ENCODE data around the gene RORC.

Gene RORC

GRCh38 chr1:151790071-151790939 lies 41.3 kb downstream of the RORC start, which contains the start of gene TDRKH:
Gene TDRKH (minus strand): TSS chr1:151790500. CDS start chr1:151783022, 7,478 bp downstream.
- no peaks in the 10 kb centered on the region for H3K9me3 ChIP-seq (ENCODE audit: low read length)
- H2AFZ ChIP-seq (ENCODE audit: low read length): peak within 1 kb of the TSS; percentile 89
- H3K79me2 ChIP-seq (ENCODE audit: insufficient read depth, low read length): no peaks in the 10 kb centered on the region
- H3K4me2 ChIP-seq (ENCODE audit: low read length): peak within 1 kb of the TSS; percentile 90
- peaks cover 23% of the 10 kb centered on the region for H3K4me1 ChIP-seq (ENCODE audit: insufficient read depth, low read length, severe bottlenecking)
- no peak for TF ChIP-seq EZH2 (IDR thresholded peaks at IDR 0.05; ENCODE audit: borderline replicate concordance, low read length)
- no peak; the same call in 1 of the 2 replicates for TF ChIP-seq CTCF (IDR thresholded peaks at IDR 0.05; ENCODE audit: low read length)
- H3K27ac ChIP-seq (ENCODE audit: low read depth, low read length, poor library complexity, severe bottlenecking): no peak within 1 kb of the TSS
- no peaks in the 10 kb centered on the region for H3F3A ChIP-seq (ENCODE audit: insufficient read depth, low read length)
- H3K9me2 ChIP-seq (ENCODE audit: low read depth, low read length): no peaks in the 10 kb centered on the region
- no peaks in the 10 kb centered on the region for H3K27me3 ChIP-seq (ENCODE audit: insufficient read depth, low read length)
- H3K9ac ChIP-seq (ENCODE audit: low read length): peak within 1 kb of the TSS; percentile 58
- peak within 1 kb of the TSS; percentile 71 for H3K4me3 ChIP-seq (ENCODE audit: low read depth, low read length, poor library complexity, severe bottlenecking)
- no peaks in the 10 kb centered on the region for H3K36me3 ChIP-seq (ENCODE audit: insufficient read depth, low read length)
- H4K20me1 ChIP-seq (ENCODE audit: insufficient read depth, low read length): no peaks in the 10 kb centered on the region

GRCh38 chr1:151787689-151788088 lies 43.9 kb downstream of the RORC start:
- Histone ChIP-seq H3K79me2 (ENCODE audit: insufficient read depth, low read length) (no peaks in the 10 kb centered on the region), H3K4me1 (ENCODE audit: insufficient read depth, low read length, severe bottlenecking) (peaks cover 23% of the 10 kb centered on the region), H2AFZ (ENCODE audit: low read length) (no peak overlapping the region), H3K4me2 (ENCODE audit: low read length) (no peak overlapping the region), H3K4me3 (ENCODE audit: low read depth, low read length, poor library complexity, severe bottlenecking) (no peak overlapping the region), H3K27ac (ENCODE audit: low read depth, low read length, poor library complexity, severe bottlenecking) (no peak overlapping the region), H3K9ac (ENCODE audit: low read length) (no peak overlapping the region), H3K9me3 (ENCODE audit: low read length) (no peaks in the 10 kb centered on the region), H3F3A (ENCODE audit: insufficient read depth, low read length) (no peaks in the 10 kb centered on the region), H3K9me2 (ENCODE audit: low read depth, low read length) (no peaks in the 10 kb centered on the region), H4K20me1 (ENCODE audit: insufficient read depth, low read length) (no peaks in the 10 kb centered on the region), H3K27me3 (ENCODE audit: insufficient read depth, low read length) (no peaks in the 10 kb centered on the region), H3K36me3 (ENCODE audit: insufficient read depth, low read length) (no peaks in the 10 kb centered on the region)
- no peak for TF ChIP-seq EZH2 (IDR thresholded peaks at IDR 0.05; ENCODE audit: borderline replicate concordance, low read length)
- TF ChIP-seq CTCF (IDR thresholded peaks at IDR 0.05; ENCODE audit: low read length): no peak

- H3F3A ChIP-seq (ENCODE audit: insufficient read depth, low read length): no peaks in the 10 kb centered on the region
- no peaks in the 10 kb centered on the region for H3K27me3 ChIP-seq (ENCODE audit: insufficient read depth, low read length)
- H2AFZ ChIP-seq (ENCODE audit: low read length): no peak overlapping the region
- no peak overlapping the region for H3K27ac ChIP-seq (ENCODE audit: low read depth, low read length, poor library complexity, severe bottlenecking)
- H3K79me2 ChIP-seq (ENCODE audit: insufficient read depth, low read length): no peaks in the 10 kb centered on the region
- no peak overlapping the region for H3K4me2 ChIP-seq (ENCODE audit: low read length)
- H3K4me1 ChIP-seq (ENCODE audit: insufficient read depth, low read length, severe bottlenecking): no peaks in the 10 kb centered on the region
- H4K20me1 ChIP-seq (ENCODE audit: insufficient read depth, low read length): no peaks in the 10 kb centered on the region
- no peak for TF ChIP-seq EZH2 (IDR thresholded peaks at IDR 0.05; ENCODE audit: borderline replicate concordance, low read length)
- TF ChIP-seq CTCF (IDR thresholded peaks at IDR 0.05; ENCODE audit: low read length): no peak
- H3K9ac ChIP-seq (ENCODE audit: low read length): no peak overlapping the region
- no peak overlapping the region for H3K4me3 ChIP-seq (ENCODE audit: low read depth, low read length, poor library complexity, severe bottlenecking)
- no peaks in the 10 kb centered on the region for H3K9me3 ChIP-seq (ENCODE audit: low read length)
- H3K9me2 ChIP-seq (ENCODE audit: low read depth, low read length): no peaks in the 10 kb centered on the region
- no peaks in the 10 kb centered on the region for H3K36me3 ChIP-seq (ENCODE audit: insufficient read depth, low read length)
Measured at GRCh38 chr1:151783796-151784195, 47.8 kb downstream of the RORC start.
